GM19397 (cell line): ENCODE results near the gene ZDHHC11B.
"Not testable (repeated sequence)": the region's sequence is repeated elsewhere in the genome, so short reads cannot be mapped to it uniquely, and the experiment has no call there.

Experiments used
- ATAC-seq: cut with Tn5 transposase; IDR thresholded peaks from one replicate; pipeline ENCODE4 v1.9.1; 2021; ENCODE audit warnings: mild to moderate bottlenecking, moderate library complexity; ENCODE audit not compliant: unreplicated experiment

ZDHHC11B gene

GRCh38 chr5:688348-689010, 96.0 kb downstream of the ZDHHC11B start:
- ATAC-seq = not testable (repeated sequence)

DNA sequence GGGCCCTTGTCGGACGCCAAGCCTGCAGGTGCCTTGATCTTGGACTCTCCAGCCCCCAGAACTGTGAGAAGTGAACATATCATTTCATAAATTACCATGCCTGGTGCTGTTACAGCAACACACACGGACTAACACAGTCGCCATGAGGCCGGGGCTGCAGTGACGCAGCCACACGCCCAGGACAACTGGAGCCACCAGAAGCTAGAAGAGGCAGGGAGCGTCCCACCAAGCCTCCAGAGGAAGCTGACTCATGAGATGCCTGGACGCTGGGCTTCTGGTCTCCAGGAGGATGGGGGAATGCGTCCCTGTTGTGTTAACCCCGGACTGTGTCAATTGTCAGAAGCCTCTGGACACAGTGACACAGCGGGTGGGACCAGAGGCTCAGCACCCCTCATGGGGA, 97.6 kb downstream of the ZDHHC11B start:
- not testable (repeated sequence) for ATAC-seq

- ATAC-seq = not testable (repeated sequence)
Observed at GRCh38 chr5:686172-686523, 98.4 kb downstream of the ZDHHC11B start.

GRCh38 chr5:685262-686171, 99.0 kb downstream of the ZDHHC11B start:
- ATAC-seq = no peak

DNA sequence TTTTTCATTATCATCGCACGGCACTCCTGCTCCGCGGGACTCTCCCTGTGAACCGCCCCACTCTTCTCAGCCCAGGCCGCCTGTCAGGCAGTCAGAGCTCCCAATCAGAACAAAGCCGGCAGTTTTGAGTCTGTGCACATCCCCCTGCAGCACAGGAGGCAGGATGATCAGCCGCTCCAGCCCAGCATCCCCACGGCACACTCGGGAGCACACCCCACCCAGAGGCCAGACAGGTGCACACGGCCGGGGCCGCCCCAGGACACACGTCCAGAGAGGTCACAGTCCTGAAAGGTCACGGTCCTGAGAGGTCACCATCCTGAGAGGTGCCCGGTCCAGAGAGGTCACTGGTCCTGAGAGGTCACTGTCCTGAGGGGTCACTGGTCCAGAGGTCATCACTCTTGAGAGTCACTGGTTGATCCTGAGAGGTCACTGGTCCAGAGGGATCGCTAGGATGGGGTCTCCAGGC, 99.7 kb downstream of the ZDHHC11B start:
- ATAC-seq = no peak

GRCh38 chr5:683551-684481, 100.7 kb downstream of the ZDHHC11B start:
- ATAC-seq = no peak

GRCh38 chr5:682651-683358, 101.7 kb downstream of the ZDHHC11B start:
- not testable (repeated sequence) for ATAC-seq

DNA sequence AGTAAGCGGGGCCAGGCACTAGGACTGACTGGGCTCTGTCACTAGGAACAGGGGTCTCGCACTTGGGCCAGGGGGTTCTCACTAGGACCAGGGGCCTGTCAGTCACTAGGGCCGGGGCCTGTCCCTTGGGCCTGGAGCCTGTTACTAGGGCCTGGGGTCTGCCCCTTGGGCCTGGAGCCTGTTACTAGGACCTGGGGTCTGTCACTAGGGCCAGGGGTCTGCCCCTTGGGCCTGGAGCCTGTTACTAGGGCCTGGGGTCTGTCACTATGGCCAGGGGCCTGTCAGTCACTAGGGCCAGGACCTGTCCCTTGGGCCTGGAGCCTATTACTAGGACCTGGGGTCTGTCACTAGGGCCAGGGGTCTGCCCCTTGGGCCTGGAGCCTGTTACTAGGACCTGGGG, 102.3 kb downstream of the ZDHHC11B start:
- not testable (repeated sequence) for ATAC-seq

DNA sequence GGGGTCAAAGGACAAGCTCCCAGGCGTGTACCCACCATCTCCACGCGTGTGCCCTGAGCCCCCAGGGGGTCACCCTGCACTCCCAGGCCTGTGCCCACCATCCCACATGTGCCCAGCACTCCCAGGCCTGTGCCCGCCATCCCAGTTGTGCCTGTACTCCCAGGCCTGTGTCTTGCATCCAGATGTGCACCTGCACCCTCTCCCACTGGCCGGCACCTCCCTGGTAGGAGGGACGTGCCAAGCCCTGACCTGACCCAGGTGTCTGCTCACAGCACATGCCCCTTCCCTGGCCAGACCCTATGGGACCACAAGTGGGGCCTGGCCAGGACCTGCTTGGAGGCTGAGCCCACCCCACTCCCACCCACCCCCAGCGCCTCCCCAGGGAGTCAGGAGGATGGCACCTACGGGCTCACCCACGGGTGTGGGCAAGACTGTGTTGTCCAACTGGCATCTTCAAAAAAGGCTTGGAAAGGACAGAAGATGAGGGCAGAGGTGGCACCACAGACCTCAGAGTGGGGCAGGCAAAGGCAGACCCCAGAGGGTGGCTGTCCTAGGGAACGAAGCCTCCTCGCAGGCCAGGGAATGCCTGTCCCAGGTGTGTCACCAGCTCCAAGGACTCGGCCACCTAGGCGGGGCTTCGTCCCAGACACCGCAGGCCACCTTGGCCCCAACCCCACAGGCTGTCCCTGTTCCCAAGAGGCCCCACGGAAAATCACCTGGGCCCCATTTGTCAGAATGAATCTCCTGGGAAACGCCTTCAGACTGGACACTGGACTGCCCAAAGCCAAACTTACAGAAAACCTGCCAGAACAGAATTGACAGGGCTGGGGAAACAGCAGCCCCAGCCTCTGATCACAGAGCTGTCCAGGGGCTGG, 103.0 kb downstream of the ZDHHC11B start:
- ATAC-seq = not testable (repeated sequence)

GRCh38 chr5:680836-681235, 103.7 kb downstream of the ZDHHC11B start:
- ATAC-seq = not testable (repeated sequence)

- not testable (repeated sequence) for ATAC-seq
Observed at GRCh38 chr5:680118-680795, 104.3 kb downstream of the ZDHHC11B start.

DNA sequence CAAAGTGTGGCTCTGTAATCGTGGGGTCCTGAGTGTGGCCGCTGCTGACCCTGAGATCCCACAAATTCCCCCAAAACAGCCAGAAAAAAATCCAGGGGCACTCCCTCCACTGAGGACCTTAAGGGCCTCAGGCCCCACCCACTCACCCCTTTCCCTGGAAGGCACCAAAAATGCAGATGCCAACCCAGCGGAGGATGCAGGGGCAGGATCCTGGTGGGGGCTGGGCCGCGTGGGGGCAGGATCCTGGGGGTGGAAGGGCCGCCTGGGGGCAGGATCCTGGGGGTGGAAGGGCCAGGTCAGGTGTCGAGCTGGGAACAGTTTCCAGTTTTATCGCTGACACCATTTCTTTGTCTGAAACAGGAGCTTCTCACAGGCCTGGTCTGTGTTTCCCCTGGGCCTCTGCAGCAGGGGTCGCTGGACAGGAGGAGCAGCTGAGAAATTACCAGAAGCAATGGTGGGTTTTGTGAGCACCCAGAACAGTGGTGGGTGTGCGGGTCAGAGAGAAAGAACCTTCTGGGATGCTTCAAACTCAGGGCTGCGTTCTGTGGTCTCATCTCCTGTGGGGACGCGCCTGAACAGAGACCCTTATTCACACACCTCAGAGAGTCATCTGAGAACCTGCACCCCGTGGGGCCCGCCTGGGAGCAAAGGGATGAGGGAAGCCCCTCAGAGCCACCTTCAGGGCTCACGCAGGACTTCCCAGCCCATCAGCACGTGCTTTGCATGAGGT, 105.2 kb downstream of the ZDHHC11B start:
- ATAC-seq = not testable (repeated sequence)

GRCh38 chr5:678521-678920, 106.0 kb downstream of the ZDHHC11B start:
- ATAC-seq = not testable (repeated sequence)

DNA sequence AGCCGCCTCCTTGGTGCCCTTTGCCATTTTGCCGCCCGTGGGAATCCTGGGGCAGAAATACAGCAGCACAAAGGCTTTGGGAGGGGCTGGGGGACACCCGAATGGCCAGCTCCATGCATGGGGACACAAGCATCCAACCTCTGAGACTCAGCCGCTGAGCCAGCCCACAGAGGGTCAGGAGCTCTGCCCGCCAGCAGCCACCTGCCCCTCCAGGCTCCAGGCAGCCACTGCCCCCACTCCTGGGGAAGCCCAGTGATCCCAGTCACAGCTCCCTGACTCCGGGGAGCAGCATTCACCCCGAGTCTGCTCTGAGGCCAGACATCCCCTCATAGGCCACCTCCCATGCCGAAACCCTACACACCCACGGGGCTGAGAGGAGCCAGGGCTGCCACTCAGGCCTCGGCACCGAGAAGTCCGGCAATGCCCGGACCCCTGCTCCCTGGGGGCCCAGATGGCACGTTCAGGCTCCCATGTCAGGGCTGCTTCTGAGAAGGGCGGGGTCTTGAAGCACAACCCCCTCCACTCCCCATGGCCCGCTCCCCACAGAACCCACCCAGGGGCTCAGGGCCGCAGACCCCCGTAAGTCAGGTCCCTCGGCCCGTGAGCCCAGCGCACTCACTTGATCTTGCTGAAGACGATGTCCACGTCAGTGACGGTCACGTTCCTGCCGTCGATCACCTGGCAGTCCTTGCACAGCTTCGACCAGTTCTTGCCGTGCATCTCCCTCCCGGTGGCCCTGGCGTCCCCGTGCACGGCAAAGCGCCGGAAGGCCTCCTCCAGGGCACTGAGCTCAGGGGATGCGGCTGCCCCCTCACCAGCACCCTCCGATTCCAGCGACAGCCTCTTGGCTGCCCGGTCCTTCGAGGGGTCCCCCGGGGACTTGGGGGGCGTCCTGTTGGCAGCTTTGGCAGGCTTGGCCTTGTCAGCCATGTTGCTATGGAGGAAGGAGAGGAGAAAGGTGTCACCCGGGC, 107.1 kb downstream of the ZDHHC11B start:
- ATAC-seq = no peak

DNA sequence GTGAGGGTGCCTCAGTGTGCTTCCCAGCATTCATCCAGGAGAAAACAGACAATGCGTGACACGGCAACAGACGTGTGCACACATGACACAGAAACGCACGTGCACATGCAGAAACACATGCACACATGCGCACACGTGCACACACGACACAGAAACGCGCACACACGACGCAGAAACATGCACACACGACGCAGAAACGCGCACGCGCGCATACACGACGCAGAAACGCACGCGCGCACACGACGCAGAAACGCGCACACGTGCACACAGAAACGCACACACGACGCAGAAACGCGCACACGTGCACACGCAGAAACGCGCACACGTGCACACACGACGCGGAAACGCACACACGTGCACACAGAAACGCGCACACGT, 107.8 kb downstream of the ZDHHC11B start:
- ATAC-seq = no peak

- no peak for ATAC-seq
Observed at GRCh38 chr5:675871-676698, 108.4 kb downstream of the ZDHHC11B start.
